ENCODE results near the gene FBXW12. TPM values are rescaled to one million over a fixed set of nuclear protein-coding genes. Genes with fewer than 3 reads are reported as not detected.

Gene FBXW12
- total RNA-seq, 1 donor from 2014 or later = not detected

DNA sequence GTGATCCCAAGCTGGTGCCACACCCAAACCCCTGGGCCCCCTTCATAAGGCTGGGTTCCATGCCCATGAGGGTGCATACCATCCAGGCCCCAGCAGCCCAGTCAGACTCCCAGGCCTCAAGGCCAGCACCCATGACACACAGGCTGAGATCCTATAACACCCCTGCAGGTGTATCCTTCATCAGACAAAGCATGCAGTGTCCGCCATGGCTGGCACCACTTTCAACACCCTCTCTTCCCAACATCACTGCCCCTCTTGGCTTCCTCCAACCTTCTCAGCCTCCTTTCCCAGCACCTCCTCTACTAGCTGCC, 64.4 kb downstream of the FBXW12 start:
- no peak for ATAC-seq

DNA sequence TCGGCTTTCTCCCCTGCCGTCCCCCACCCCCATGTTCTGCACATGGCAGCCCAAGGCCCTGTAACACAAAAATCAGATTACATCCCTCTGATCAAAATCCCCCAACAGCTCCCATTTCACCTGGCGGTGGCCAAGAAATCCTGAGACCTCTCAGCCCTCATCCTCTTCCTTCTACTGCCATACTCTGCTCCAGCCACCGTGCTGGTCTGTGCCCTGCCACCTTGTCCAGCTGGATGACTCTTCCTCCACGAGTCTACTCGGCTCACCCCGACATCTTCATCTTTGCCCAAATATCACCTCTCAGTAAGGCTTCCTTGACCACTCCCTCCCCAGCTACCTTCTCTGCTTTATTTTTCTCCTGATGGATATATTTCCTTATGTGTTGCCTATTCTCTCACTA, 64.8 kb downstream of the FBXW12 start:
- ATAC-seq = no peak

GRCh38 chr3:48437812-48438211, 65.8 kb downstream of the FBXW12 start:
- no peak for ATAC-seq

GRCh38 chr3:48439820-48440589, 68.0 kb downstream of the FBXW12 start, which contains the start of the genes CCDC51 and TMA7:
Gene CCDC51, minus strand, starts transcription at chr3:48440119. Its CDS starts 4,991 bp downstream, at chr3:48435128.
Gene TMA7, plus strand, starts transcription at chr3:48440257. Its CDS starts 40 bp downstream, at chr3:48440297.
- peak; percentile 96 for ATAC-seq

DNA sequence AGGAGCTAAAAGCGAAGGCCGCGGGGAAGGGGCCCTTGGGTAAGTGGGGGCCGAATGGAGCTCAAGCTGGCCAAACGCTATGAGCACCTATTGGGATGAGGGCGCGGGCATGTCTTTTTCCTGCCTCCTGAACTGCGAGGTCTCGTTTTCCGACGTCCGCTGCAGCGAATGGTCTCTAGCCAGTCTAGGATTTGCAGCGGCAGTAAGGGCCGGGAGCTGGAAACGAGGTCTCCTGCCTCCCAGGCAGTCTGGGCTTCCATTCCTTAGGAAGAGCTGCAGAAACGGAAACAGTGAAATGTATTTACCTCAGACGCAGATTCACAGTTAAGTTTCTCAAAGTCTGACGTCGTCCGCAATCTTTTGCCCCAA, 68.6 kb downstream of the FBXW12 start:
- ATAC-seq = peak; percentile 5

DNA sequence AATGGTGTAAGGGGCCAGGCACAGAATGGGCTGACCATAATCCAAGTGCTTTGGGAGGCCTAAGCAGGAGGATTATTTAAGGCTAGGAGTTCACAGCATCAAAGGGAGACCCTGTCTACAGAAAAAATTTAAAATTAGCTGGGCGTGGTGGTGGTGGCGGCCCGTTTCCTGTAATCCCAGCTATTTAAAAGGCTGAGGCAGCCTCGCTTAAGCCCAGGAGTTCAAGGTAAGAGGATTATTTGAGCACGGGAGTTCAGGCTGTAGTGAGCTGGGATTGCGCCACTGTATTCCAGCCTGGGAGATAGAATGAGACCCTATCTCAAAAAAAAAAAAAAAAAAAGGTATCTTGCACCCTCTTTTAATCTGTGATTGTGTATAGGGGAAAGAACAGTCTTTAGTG, 69.9 kb downstream of the FBXW12 start:
- ATAC-seq = no peak

Other genes with a start within 250 kb of the FBXW12 start
- gene CDC25A, start 183.8 kb upstream of the FBXW12 start, total RNA-seq = 3.8 TPM
- gene CAMP, start 148.7 kb upstream of the FBXW12 start, total RNA-seq = not detected
- gene ZNF589, start 131.1 kb upstream of the FBXW12 start, total RNA-seq = 6.9 TPM
- 17.0 TPM for gene NME6, start 70.9 kb upstream of the FBXW12 start, total RNA-seq
- 1.6 TPM for gene SPINK8, start 38.6 kb upstream of the FBXW12 start, total RNA-seq
- gene PLXNB1, start 57.9 kb downstream of the FBXW12 start, total RNA-seq = 62.0 TPM
- 15.3 TPM for gene CCDC51, start 67.9 kb downstream of the FBXW12 start, total RNA-seq
- 244 TPM for gene TMA7, start 68.0 kb downstream of the FBXW12 start, total RNA-seq
- 6.3 TPM for gene ATRIP, start 74.5 kb downstream of the FBXW12 start, total RNA-seq
- gene SHISA5, start 132.0 kb downstream of the FBXW12 start, total RNA-seq = 210 TPM
- gene PFKFB4, start 184.6 kb downstream of the FBXW12 start, total RNA-seq = 8.3 TPM
- gene UCN2, start 191.6 kb downstream of the FBXW12 start, total RNA-seq = 2.2 TPM
- gene COL7A1, start 223.1 kb downstream of the FBXW12 start, total RNA-seq = 86.4 TPM
- 258 TPM for gene UQCRC1, start 237.4 kb downstream of the FBXW12 start, total RNA-seq
- gene TMEM89, start 249.6 kb downstream of the FBXW12 start, total RNA-seq = not detected

Data from esophagus mucosa (tissue), 1 donor.